Thoracic aorta (tissue), 2 donors: Measurements from ENCODE around the gene ROR1. TPM values are rescaled to one million over a fixed set of nuclear protein-coding genes. Genes with fewer than 3 reads are reported as not detected.

Experiments
- ATAC-seq: fragments of 150-250 bp; one replicate; pipeline ENCODE4 v1.8.0; 2017; ENCODE audit warnings: low read depth; ENCODE audit not compliant: insufficient number of reproducible peaks, low FRiP score
- DNase-seq: peaks from one replicate; pipeline ENCODE4 v3.0.0-alpha.2; 2020; ENCODE audit warnings: low spot score
- H3K27ac ChIP-seq, 2 donors: fragments of 200-600 bp; sonication (generic); 1 replicate in 1 of 2; 2 replicates in 1 of 2; pipeline ENCODE4 v1.5.1; 2016; ENCODE audit warnings: mild to moderate bottlenecking in 2 of 2, moderate library complexity in 2 of 2
- H3K27me3 ChIP-seq: fragments of 200-600 bp; sonication (generic); replicated peaks from 2 replicates; pipeline ENCODE4 v1.6.0; 2016; ENCODE audit warnings: mild to moderate bottlenecking; ENCODE audit not compliant: insufficient read depth
- H3K36me3 ChIP-seq: fragments of 200-600 bp; sonication (generic); one replicate; pipeline ENCODE4 v1.5.1; 2016
- H3K4me1 ChIP-seq, 2 donors: fragments of 200-600 bp; sonication (generic); 1 replicate in 1 of 2; 2 replicates in 1 of 2; pipeline versions ENCODE4 v1.5.1 to v1.6.0; 2016; ENCODE audit warnings: low read depth in 2 of 2, mild to moderate bottlenecking in 1 of 2; ENCODE audit not compliant: control insufficient read depth in 1 of 2
- H3K4me3 ChIP-seq: fragments of 200-600 bp; sonication (generic); 2 replicates; pipeline ENCODE4 v1.5.1; 2016; ENCODE audit warnings: mild to moderate bottlenecking
- H3K9me3 ChIP-seq: fragments of 200-600 bp; sonication (generic); 2 replicates; pipeline ENCODE4 v1.5.1; 2016
- CTCF ChIP-seq: fragments of 200-600 bp; sonication (generic); IDR thresholded peaks from one replicate; pipeline ENCODE4 v1.5.1; 2019; ENCODE audit warnings: antibody characterized with exemption
- total RNA-seq, 2 donors: library from RNA; depleted of rRNA; stranded (reverse); fragments of >200 nt; gene quantifications; one replicate each; pipeline versions ENCODE4 v1.1.0 to v1.2.3, GENCODE V29; 2016

Gene ROR1
- total RNA-seq, 2 donors from 2014 or later: 41.2 to 51.8 TPM

- DNase-seq: no peak
Measured at GRCh38 chr1:63886340-63886739, 112.5 kb downstream of the ROR1 start.

GRCh38 chr1:63887809-63888208 lies 114.0 kb downstream of the ROR1 start:
- DNase-seq: no peak
- no peaks in the 10 kb centered on the region for H3K36me3 ChIP-seq
- no peak for TF ChIP-seq CTCF
- no peak overlapping the region for H3K4me3 ChIP-seq
- ATAC-seq: no peak
- H3K9me3 ChIP-seq: no peaks in the 10 kb centered on the region
- no peaks in the 10 kb centered on the region for H3K27me3 ChIP-seq
- H3K27ac ChIP-seq: no peak overlapping the region
- H3K4me1 ChIP-seq: peaks cover 2 to 51% of the 10 kb centered on the region in 2 donors

More at GRCh38 chr1:63886340-63886739, 112.5 kb downstream of the ROR1 start:
- H3K36me3 ChIP-seq: no peaks in the 10 kb centered on the region
- no peak overlapping the region for H3K4me3 ChIP-seq
- ATAC-seq: no peak
- TF ChIP-seq CTCF: no peak
- H3K27ac ChIP-seq: no peak overlapping the region
- no peaks in the 10 kb centered on the region for H3K27me3 ChIP-seq
- H3K9me3 ChIP-seq: no peaks in the 10 kb centered on the region
- peaks cover 5 to 61% of the 10 kb centered on the region in 2 donors for H3K4me1 ChIP-seq

- ATAC-seq (no peak), DNase-seq (no peak)
- Histone ChIP-seq H3K4me1 (peaks cover 2 to 51% of the 10 kb centered on the region in 2 donors), H3K36me3 (no peaks in the 10 kb centered on the region), H3K9me3 (no peaks in the 10 kb centered on the region), H3K27me3 (no peaks in the 10 kb centered on the region), H3K27ac (no peak overlapping the region), H3K4me3 (no peak overlapping the region)
- TF ChIP-seq CTCF: no peak
Measured at GRCh38 chr1:63888984-63889383, 115.2 kb downstream of the ROR1 start.

GRCh38 chr1:63890468-63890867 lies 116.7 kb downstream of the ROR1 start:
- ATAC-seq (no peak), DNase-seq (no peak)
- Histone ChIP-seq H3K9me3 (no peaks in the 10 kb centered on the region), H3K4me3 (no peak overlapping the region), H3K4me1 (peaks cover 2 to 47% of the 10 kb centered on the region in 2 donors), H3K36me3 (no peaks in the 10 kb centered on the region), H3K27ac (no peak overlapping the region), H3K27me3 (no peaks in the 10 kb centered on the region)
- no peak for TF ChIP-seq CTCF

GRCh38 chr1:63891060-63891690 lies 117.4 kb downstream of the ROR1 start:
- no peak for ATAC-seq
- Histone ChIP-seq H3K9me3 (no peaks in the 10 kb centered on the region), H3K36me3 (no peaks in the 10 kb centered on the region), H3K4me1 (peaks cover 2 to 40% of the 10 kb centered on the region in 2 donors), H3K27ac (no peak overlapping the region), H3K4me3 (no peak overlapping the region), H3K27me3 (no peaks in the 10 kb centered on the region)
- TF ChIP-seq CTCF: no peak
- DNase-seq: no peak
